Panc1 (cell line): Measurements from ENCODE around the gene CYP4B1. TPM values are rescaled to one million over a fixed set of nuclear protein-coding genes. Genes with fewer than 3 reads are reported as not detected.

Experiments used
- ATAC-seq: fragments of 200-7000 bp; cut with Tn5 transposase; 2 replicates; pipeline ENCODE4 v1.9.1; 2020; ENCODE audit warnings: mild to moderate bottlenecking, moderate library complexity
- BruUV-seq: library from RNA; stranded (reverse); fragments of 400-500 nt; replicated peaks from 2 replicates; lab custom pipeline; 2021; lab: Mats Ljungman, UMichigan
- CTCF ChIA-PET: fragments of 300-600 bp; sonication (Branson Sonifier 250); formaldehyde crosslinking; loops from one replicate; lab custom pipeline; 2022; ENCODE audit warnings: antibody characterized with exemption; lab: Charles Lee
- POLR2A ChIA-PET: fragments of 300-600 bp; sonication (Branson Sonifier 250); formaldehyde crosslinking; loops from one replicate; lab custom pipeline; 2022; ENCODE audit warnings: antibody characterized with exemption; lab: Charles Lee
- DNase-seq: peaks from one replicate; pipeline ENCODE4 v3.0.0-alpha.2; 2010; ENCODE audit warnings: low read depth, low spot score
- H3K27ac ChIP-seq: 2 replicates; pipeline ENCODE4 v1.5.1; 2011; ENCODE audit warnings: mild to moderate bottlenecking, low read length, inconsistent platforms
- H3K27me3 ChIP-seq: fragments of 200-500 bp; sonication (Bioruptor generic); 2 replicates; pipeline ENCODE4 v1.6.0; 2014; ENCODE audit warnings: low read length, inconsistent platforms; ENCODE audit not compliant: control insufficient read depth, insufficient read depth
- H3K36me3 ChIP-seq: fragments of 200-500 bp; sonication (Bioruptor generic); 2 replicates; pipeline ENCODE4 v1.5.1; 2014; ENCODE audit warnings: inconsistent platforms, mild to moderate bottlenecking, low read length, moderate library complexity; ENCODE audit not compliant: control insufficient read depth, insufficient read depth
- H3K4me1 ChIP-seq: 2 replicates; pipeline ENCODE4 v1.5.1; 2011; ENCODE audit warnings: inconsistent platforms, mild to moderate bottlenecking, low read length, moderate library complexity; ENCODE audit not compliant: control insufficient read depth, insufficient read depth
- H3K4me3 ChIP-seq, 2 experiments: 2 replicates each; pipeline ENCODE4 v1.5.1; 2011 to 2012; ENCODE audit warnings: low read depth in 2 of 2, low read length in 2 of 2, mild to moderate bottlenecking in 2 of 2, inconsistent platforms in 1 of 2, moderate library complexity in 1 of 2
- H3K9me3 ChIP-seq: fragments of 200-500 bp; sonication (Bioruptor generic); 2 replicates; pipeline ENCODE4 v1.5.1; 2014; ENCODE audit warnings: low read depth, mild to moderate bottlenecking, inconsistent platforms, low read length, moderate library complexity; ENCODE audit not compliant: control insufficient read depth, insufficient read depth
- POLR2AphosphoS5 ChIP-seq: IDR thresholded peaks from 2 replicates; pipeline ENCODE4 v1.6.1; 2012; ENCODE audit warnings: mild to moderate bottlenecking, low read depth, low read length, moderate library complexity
- SIN3A ChIP-seq: IDR thresholded peaks from 2 replicates; pipeline ENCODE4 v1.6.1; 2012; ENCODE audit warnings: low read depth, mild to moderate bottlenecking, low read length, moderate library complexity, borderline replicate concordance; ENCODE audit not compliant: insufficient read depth
- TCF7L2 ChIP-seq: IDR thresholded peaks from 2 replicates; pipeline ENCODE4 v1.6.1; 2011; ENCODE audit warnings: mild to moderate bottlenecking, low read depth, low read length, inconsistent platforms
- in situ Hi-C: cut with HindIII; loops from 2 replicates; pipeline ENCODE4 v1.10.0; 2016; ENCODE audit warnings: low sequenced_read_pairs, low pct_unique_long_range_greater_than_20kb
- intact Hi-C: fragments of 100-400 bp; cut with micrococcal nuclease; formaldehyde crosslinking; loops from one replicate; pipeline ENCODE4 v1.10.0; 2022; ENCODE audit not compliant: unreplicated experiment
- total RNA-seq: library from RNA; stranded (reverse); gene quantifications from one replicate; pipeline ENCODE4 v1.2.1, GENCODE V29; 2021; ENCODE audit not compliant: unreplicated experiment
- TF ChIP-seq, protein P1 (sequence below): fragments of 450-650 bp; IDR thresholded peaks from 2 replicates; pipeline ENCODE4 v1.5.1; 2017; ENCODE audit warnings: mild to moderate bottlenecking
- TF ChIP-seq, protein P2 (sequence below), 2 experiments: IDR thresholded peaks; 2 replicates each; pipeline ENCODE4 v1.6.1; 2011 to 2012; ENCODE audit warnings: low read depth in 2 of 2, control low read depth in 1 of 2, low read length in 1 of 2, mild to moderate bottlenecking in 1 of 2, moderate library complexity in 1 of 2; ENCODE audit not compliant: insufficient read depth in 1 of 2

CYP4B1 gene
- total RNA-seq, 1 experiment from 2014 or later: not detected

DNA sequence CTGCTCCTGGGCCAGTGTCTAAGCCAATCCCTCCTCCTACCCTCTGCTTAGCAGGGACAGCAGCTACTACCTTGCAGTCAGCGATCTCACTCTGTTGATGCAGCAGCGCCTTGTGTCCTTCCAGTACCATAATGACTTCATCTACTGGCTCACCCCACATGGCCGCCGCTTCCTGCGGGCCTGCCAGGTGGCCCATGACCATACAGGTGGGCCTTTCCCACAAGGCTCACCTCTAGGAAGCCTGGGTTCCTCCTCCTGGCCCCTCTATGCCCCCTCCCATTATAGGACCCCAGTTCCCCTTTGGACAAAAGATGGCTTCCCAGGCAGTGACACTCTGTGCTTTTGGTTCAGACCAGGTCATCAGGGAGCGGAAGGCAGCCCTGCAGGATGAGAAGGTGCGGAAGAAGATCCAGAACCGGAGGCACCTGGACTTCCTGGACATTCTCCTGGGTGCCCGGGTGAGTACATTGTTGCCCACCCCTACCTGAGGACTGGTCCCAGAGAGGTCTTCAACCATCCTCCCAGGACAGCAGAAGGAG, 15.1 kb downstream of the CYP4B1 start:
- no peak for ATAC-seq
- CTCF ChIA-PET: no interaction called here
- Histone ChIP-seq H3K4me1 (no peaks in the 10 kb centered on the region), H3K27ac (no peak overlapping the region), H3K36me3 (no peaks in the 10 kb centered on the region), H3K9me3 (no peaks in the 10 kb centered on the region), H3K27me3 (no peaks in the 10 kb centered on the region), H3K4me3 (no peak overlapping the region)
- in situ Hi-C loops: no loop called here
- TF ChIP-seq SIN3A (no peak), TCF7L2 (no peak), POLR2AphosphoS5 (no peak)
- TF ChIP-seq, protein P1, sequence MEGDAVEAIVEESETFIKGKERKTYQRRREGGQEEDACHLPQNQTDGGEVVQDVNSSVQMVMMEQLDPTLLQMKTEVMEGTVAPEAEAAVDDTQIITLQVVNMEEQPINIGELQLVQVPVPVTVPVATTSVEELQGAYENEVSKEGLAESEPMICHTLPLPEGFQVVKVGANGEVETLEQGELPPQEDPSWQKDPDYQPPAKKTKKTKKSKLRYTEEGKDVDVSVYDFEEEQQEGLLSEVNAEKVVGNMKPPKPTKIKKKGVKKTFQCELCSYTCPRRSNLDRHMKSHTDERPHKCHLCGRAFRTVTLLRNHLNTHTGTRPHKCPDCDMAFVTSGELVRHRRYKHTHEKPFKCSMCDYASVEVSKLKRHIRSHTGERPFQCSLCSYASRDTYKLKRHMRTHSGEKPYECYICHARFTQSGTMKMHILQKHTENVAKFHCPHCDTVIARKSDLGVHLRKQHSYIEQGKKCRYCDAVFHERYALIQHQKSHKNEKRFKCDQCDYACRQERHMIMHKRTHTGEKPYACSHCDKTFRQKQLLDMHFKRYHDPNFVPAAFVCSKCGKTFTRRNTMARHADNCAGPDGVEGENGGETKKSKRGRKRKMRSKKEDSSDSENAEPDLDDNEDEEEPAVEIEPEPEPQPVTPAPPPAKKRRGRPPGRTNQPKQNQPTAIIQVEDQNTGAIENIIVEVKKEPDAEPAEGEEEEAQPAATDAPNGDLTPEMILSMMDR: no peak
- TF ChIP-seq, protein P2, sequence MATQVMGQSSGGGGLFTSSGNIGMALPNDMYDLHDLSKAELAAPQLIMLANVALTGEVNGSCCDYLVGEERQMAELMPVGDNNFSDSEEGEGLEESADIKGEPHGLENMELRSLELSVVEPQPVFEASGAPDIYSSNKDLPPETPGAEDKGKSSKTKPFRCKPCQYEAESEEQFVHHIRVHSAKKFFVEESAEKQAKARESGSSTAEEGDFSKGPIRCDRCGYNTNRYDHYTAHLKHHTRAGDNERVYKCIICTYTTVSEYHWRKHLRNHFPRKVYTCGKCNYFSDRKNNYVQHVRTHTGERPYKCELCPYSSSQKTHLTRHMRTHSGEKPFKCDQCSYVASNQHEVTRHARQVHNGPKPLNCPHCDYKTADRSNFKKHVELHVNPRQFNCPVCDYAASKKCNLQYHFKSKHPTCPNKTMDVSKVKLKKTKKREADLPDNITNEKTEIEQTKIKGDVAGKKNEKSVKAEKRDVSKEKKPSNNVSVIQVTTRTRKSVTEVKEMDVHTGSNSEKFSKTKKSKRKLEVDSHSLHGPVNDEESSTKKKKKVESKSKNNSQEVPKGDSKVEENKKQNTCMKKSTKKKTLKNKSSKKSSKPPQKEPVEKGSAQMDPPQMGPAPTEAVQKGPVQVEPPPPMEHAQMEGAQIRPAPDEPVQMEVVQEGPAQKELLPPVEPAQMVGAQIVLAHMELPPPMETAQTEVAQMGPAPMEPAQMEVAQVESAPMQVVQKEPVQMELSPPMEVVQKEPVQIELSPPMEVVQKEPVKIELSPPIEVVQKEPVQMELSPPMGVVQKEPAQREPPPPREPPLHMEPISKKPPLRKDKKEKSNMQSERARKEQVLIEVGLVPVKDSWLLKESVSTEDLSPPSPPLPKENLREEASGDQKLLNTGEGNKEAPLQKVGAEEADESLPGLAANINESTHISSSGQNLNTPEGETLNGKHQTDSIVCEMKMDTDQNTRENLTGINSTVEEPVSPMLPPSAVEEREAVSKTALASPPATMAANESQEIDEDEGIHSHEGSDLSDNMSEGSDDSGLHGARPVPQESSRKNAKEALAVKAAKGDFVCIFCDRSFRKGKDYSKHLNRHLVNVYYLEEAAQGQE (IDR thresholded peaks at IDR 0.05; ENCODE audit: insufficient read depth in 1 of 2, low read depth in 2 of 2, low read length in 1 of 2): no peak
- POLR2A ChIA-PET: no interaction called here
- DNase-seq: no peak
- no TSS peak for BruUV-seq
- intact Hi-C loops: no loop called here

DNA sequence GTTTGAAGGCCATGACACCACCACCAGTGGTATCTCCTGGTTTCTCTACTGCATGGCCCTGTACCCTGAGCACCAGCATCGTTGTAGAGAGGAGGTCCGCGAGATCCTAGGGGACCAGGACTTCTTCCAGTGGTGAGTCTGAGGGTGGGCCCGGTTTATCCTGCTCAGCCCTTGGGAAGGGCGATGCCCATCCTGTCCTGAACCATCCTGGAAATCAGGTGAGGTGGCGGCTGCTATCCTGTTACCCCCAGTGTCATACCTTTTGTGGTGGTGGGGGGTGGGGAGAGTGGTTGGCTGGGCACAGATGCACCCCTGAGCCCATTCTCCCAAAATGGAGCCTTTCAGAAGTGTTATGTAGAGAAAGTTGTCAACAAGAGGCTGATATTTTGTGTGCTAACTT, 16.3 kb downstream of the CYP4B1 start:
- CTCF ChIA-PET: no interaction called here
- intact Hi-C loops (no loop called here), in situ Hi-C loops (no loop called here)
- DNase-seq (no peak), ATAC-seq (no peak)
- Histone ChIP-seq H3K27ac (no peak overlapping the region), H3K27me3 (no peaks in the 10 kb centered on the region), H3K4me1 (no peaks in the 10 kb centered on the region), H3K36me3 (no peaks in the 10 kb centered on the region), H3K4me3 (no peak overlapping the region), H3K9me3 (no peaks in the 10 kb centered on the region)
- TF ChIP-seq SIN3A: no peak
- TF ChIP-seq TCF7L2: no peak
- TF ChIP-seq POLR2AphosphoS5: no peak
- TF ChIP-seq, protein P1: no peak
- TF ChIP-seq, protein P2 (IDR thresholded peaks at IDR 0.05; ENCODE audit: insufficient read depth in 1 of 2, low read depth in 2 of 2, low read length in 1 of 2): no peak
- POLR2A ChIA-PET: no interaction called here
- no TSS peak for BruUV-seq
